HG03442 (cell line): Measurements from ENCODE around the gene LEMD1.
A peak's percentile ranks its signal among the peaks of the same experiment; 100 is the strongest.

Source experiments
- ATAC-seq: cut with Tn5 transposase; IDR thresholded peaks from one replicate; pipeline ENCODE4 v1.9.1; 2021; ENCODE audit warnings: mild to moderate bottlenecking, moderate library complexity; ENCODE audit not compliant: unreplicated experiment

LEMD1 gene

DNA sequence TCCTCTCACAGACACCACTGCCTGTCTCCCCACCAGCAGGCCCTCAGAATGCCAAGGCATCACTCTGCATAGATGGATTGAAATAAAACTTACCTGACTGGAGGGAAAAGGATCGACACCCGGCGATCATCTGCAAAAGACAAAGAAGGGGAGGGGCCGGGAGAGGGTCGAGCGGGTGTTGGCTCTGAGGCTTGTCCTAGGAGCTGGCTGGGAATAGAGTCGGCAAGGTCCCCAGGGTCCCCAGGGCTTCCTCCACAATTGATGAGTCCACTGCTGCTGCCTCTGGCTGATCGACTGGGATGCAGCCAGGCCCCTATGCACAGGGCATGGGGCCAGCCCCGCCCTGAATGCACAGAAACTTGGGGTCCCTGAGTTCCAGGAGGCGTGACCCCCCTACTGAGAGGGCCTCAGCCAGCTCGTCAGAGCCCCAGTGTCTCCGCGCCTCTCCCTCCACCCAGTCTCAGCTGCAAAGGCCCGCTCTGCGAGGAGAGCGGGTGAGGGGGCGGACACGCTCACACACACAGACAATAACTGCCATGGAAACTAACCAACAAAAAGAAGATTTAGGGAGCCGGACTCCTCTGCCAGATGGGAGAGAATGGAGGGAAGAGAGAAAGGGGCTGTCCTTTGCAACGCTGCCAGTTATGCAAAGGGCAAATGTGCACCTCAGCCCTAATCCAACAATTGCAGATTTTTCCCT lies 65.3 kb downstream of the LEMD1 start, which contains the start of gene KLHDC8A:
TSS of gene KLHDC8A (minus strand) at position 483 of the 700 bp plus-strand sequence. CDS start 13,318 bp downstream, outside the sequence.
- ATAC-seq, result no peak

DNA sequence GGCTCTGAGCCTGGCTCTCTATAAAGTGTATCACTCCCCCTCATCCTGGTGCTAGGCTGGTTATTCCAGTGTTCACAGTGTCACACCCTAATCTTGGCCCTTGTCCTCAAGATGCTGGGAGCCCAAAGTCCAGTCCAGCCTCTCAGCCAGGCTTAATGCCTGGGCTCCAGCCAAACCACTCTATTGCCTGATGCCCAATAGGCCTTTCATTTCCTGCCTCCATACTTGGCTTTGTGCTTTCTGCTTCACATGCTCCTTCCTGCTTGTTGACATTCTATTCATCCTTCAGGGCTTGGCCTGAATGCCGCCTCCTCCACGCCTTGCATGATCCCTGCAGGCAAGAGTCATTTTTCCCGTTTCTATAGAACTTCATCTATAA lies 66.8 kb downstream of the LEMD1 start:
- ATAC-seq, result no peak

DNA sequence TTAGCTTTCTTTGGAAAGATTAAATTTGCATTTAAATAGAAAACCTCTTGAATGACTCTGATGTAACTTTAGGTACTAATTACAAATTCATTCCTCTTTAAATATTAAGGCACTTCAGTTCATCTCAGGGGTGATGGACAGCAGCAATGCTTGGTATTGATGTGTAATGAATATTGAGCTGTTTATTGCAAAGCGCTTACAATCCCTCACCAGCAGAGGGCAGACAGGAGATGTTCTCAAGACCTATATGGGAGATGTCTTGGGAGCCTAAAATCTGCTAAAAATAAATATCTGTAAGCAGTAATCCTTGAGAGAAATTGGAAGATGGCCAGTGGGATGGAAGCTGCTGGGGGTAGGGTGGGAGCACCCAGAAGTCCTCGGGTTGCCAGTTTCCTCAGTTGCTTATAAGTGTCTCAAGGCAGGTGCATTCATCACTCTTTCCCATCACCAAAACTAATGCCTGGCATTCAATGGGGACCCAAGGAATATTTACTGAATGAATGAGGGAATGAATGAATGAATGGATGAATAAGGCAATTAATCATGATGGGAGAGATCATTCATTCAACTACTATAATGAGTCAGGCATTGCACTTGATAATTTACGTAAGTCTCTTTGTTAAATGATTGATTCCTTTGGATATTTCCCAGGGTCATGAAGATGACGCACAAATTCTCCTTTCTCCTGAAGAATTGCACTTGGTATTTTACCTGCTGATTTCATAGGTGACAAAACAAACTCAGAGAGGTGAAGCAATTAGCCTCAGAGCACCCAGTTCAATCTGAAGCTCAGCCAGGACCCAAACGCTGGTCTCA lies 67.4 kb downstream of the LEMD1 start:
- ATAC-seq, result no peak

DNA sequence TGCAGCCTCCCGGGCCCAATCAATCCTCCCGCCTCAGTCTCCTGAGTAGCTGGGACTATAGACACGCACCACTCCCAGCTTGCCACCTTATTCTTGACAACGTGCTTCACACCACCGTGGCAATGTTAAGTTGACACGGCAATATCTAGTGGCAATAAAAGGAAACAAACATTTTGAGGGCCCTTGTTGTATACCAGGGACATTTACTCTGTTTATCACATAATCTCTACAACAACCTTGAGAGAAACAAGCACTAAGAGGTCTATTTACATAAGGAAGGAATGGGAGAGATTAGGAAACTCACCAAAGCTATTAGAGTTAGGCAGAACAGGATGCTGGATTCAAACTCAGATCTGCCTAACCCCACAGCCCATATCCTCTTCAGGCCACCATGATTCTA lies 68.2 kb downstream of the LEMD1 start:
- no peak for ATAC-seq

DNA sequence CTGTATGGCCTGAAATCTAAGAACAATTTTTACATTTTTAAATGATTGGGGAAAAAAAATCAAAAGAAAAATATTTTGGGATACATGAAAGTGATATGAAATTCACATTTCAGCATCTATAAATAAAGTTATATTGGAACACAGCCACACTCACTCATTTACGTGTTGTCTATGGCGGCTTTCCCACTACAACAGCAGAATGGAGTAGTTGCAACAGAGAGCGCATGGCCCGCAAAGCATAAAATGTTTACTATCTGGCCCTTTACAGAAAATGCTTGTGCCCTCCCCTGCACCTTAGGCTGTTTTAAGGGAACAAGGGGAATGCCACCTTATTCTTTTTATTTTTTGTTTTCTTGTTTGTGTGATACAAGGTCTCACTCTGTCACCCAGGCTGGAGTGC lies 68.7 kb downstream of the LEMD1 start:
- no peak for ATAC-seq

DNA sequence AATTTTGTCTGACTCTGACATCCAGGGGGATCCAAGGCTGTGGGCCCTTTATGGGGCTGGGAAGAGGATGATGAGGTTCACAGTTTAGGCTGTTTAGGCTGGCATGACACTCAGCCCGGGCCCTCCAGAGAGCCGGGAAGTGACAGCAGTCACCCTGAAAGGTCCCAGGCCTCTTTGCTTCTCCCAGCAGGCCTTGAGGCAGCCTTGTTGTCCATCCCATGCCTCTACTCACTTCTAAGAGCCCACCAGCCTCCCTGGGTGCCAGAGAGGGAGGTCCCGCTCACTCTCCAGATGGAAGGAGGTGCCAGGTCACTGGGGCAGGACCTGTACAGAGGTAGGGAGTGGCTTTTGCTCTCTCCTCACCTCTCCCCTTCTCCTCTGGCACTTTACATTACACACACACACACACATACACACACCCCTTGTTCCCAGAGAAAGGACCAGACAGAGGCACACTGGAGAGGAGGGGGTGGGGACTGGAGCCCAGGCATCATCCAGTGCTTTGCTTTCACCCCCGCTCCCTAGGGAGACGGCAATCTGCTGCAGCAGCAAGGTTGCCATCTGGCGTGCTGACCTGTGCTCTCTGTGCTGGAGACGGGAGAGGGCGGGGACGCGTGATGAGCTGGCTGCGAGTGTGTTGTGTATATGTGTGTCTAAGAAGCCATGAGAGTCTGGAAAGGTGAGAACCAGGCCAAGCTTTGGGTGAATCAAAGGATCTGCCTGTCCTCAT lies 69.7 kb downstream of the LEMD1 start:
- no peak for ATAC-seq

DNA sequence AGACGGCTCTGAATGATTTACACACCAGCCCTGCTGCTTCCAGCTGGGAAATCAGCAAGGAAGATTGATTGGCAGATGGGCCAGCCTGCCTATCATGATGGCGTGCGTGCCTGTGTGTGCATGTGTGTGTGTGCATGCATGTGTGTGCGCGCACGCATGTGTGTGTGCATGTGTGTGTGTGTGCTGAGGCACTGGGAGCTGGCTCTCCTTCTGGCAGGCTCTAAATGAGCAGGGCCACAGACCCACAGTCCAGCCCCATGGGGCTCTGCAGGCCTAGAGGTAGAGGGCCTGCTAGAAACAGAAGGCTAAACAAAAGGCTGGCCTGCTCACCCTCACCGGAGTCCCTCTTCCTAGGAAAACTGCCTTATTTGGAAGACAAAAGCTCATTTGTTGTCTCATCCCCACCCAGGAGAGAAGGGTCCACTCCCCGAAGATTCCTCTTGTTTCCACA lies 71.1 kb downstream of the LEMD1 start:
- no peak for ATAC-seq

DNA sequence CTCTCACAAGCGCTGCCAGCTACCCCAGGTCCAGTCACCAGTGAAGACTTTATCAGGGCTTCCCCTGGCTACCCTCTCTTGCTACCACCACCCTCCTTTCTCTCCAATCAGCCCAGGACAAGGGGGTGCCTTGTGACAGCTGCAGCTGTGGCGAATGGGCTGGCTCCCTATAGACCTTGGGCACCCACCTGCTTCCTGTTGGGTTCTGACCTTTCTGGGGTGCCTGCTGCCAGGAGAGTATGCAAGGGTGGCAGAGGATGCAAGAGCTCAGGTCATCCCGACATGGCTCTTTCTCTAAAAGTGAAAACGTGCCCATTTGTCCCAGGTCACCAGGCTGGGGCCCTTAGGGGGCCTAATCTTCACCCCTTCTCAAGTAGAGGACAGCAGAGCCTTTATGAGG lies 71.7 kb downstream of the LEMD1 start:
- ATAC-seq, result no peak

DNA sequence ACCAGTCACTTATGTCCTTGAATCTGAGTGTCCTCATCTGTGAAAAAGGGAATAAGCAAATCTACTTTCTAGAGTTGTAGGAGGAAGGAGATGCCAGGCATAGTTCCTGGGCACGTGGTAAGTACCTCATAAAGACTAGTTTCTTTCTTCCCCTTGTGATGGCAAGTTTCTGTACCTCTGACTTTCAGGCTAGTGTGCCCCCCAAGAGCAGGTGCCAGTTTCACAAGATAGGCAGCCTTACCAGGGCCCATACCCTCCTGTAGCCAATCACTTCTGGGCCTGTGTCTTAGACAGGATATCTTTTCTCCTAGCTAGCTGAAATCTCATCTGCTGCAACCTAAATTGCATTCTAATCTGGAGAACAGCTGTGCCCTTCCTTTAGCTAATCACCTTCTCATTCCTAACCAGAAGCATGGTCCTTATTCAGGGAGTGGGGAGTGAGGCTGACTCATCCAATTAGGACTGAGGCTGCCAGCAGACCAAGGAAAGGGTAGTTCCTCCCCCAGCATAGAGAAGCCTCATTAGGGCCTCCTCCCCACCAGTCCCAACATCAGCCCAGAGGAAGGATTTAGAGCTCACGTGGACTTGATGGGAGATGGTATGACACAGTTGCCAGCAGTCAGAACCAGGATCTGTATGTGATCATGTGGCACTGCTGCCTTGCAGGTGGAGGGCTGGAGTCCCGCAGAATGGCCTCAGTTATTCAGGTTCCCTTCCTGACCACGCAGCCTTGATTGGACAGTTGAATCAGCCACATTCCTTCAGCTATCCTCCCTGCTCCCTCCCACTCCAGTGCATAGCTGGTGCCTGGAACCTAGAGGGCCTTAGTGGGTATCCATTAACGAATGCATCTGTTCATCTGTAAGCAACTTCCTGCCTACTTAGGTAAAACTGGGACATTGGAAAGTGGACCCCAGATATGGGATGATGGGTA lies 73.0 kb downstream of the LEMD1 start:
- no peak for ATAC-seq

DNA sequence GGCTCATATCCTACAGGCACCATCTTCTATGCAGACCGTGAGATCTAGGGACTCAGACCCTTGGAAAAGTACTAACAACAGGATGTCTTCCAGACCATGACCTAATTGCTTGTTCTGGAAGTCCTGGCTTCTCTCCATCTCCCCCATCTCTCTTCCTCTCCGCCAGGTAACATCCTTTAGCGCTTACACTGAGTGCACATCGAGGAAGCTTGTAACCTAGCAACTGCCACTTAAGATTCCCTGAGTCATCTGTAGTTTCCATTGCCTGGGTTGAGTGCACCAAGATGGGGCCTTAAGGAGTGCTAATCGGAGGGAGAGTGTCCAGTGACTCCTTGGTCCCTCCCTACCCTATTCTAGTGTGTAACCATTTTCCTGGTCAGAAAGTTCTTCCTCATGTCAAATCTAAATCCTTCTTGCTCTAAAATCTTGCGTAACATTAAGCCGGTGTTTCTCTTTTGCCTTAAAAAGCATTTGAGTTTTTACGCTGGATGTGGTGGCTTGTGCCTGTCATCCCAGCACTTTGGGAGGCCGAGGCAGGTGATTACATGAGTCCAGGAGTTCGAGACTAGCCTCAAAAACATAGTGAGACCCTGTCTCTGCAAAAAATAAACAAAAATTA lies 74.8 kb downstream of the LEMD1 start:
- no peak for ATAC-seq

DNA sequence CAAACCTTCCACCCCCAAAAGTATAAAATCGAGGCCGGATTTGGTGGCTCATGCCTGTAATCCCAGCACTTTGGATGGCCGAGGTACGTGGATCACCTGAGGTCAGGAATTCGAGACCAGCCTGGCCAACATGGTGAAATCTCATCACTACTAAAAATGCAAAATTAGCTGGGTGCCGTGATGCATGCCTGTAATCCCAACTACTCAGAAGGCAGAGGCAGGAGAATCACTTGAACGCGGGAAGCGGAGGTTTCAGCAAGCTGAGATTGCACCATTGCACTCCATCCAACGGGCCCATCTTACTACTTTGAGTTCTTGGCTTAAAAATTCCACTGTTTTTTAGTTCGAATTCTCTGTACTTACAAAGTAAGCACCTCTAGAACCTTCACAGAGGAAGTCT lies 76.1 kb downstream of the LEMD1 start:
- ATAC-seq, result no peak

DNA sequence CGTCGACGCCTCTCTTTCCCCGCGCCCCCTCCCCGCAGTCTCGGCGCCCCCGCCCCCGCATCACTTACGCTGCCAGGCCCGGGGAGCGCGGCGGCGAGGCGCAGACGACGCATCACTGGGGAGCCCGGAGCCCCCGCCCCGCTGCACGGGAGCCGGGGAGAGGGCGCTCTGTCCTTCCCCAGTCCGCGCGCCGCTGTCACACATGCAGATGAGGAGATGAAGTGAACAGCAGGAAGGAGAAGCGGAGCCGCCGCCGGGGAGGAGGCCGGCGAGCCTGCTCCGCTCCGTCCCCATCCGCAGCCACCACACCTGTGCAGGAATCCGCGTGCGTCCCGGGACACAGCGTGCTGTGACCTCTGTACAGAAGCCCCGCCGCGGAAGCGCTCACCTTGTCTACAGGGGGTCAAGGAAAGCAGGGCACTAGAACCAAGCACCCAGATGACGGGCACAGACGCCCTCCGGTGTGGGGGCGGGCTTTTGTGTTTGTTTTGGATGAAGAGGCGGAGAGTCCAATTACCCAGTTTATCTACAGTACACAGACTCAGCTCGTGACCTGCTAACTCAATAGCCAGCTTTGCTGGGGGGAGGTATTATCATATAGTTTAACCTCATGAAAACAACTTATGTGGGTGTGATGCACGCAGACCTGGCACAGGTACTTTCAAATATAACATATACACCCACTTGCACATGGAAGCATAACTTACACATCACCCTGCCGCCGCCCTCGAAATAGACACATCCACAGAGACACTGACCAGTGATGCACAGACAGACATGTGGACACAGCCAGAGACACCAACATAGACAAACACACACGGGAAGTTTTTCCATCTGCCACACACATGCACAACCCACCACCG lies 77.6 kb downstream of the LEMD1 start:
- no peak for ATAC-seq

DNA sequence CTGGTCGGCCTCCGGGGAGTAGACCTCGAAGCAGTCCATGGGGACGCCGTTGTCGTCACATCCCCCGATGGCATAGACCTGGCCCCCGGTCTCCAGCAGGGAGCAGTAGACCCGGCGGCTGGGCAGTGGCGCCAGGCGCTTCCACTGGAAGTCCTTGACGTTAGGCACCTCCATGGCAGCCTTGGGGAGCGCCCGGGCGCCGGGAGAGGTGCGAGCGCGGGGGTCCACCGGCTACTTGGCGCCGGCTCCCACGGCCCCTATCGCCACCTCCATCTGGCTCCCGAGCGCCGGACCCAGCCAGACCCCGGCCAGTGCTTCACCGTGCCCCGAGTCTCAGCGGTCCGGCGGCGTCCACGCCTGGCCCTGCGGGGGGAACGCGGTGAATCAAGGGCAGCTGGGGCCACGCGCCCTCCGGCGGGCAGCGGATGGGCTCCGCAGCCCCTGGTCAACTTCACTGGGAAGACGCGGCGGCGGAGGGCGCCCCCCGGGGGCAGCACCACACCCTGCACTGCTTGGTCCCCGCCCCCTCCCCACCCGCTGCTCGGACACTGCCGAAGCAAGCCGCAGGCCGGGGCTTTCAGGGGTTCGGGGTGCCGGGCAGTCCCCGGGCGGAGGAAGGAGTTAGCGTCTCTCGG lies 78.3 kb downstream of the LEMD1 start:
- no peak for ATAC-seq

DNA sequence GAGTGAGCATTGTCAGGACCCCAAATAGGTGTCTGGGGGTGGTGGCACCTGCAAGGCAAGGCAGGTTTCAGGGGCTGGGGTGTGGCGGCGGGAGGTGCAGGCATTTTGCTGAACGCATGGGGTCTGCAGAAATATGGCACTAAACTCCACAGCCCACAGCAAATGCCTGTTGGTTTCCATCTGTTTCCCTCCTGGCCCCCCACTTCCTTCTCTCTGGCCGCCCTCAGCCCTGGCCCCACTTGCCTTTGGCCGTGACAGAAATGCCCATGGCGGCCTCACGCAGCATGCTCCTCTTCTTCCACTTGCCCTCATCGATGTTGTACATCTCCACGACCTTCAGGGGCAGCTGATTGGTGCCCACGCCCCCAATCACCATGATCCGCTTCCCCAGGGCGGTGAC lies 78.9 kb downstream of the LEMD1 start:
- ATAC-seq, result no peak

DNA sequence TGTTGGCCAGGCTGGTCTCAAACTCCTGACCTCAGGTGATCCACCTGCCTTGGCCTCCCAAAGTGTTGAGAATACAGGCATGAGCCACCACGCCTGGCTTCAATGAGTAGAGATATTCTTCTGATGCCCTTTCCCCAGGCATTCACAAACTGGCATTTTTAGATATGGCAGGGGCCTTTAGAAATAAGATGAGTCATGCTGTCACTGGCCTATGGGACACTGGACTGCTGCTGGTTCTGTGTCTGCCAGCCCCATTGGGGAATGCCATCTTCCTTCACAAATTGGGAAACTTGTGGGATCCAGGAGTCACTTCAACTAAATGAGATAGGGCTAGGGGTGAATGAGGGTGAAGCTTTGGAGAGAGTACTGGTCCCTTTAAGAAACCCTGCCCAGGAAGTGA lies 81.2 kb downstream of the LEMD1 start:
- ATAC-seq, result no peak

DNA sequence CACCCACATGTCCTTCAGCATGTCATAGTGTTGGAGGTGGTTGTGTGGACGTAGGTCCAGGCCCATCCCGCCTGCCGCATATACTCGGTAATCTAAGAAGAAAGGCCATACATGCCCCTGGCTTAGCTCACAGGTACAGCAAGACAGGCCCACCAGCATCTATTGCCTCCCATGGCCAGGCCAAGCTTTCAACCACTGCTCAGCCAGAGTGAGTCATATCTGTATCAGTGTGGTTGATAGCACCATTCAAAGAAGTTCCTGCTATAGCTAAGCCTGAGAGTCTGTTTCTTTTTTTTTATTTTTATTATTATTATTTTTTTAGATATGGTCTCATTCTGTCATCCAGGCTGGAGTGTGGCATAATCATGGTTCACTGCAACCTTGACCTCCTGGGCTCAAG lies 82.1 kb downstream of the LEMD1 start:
- peak; percentile 67 for ATAC-seq

DNA sequence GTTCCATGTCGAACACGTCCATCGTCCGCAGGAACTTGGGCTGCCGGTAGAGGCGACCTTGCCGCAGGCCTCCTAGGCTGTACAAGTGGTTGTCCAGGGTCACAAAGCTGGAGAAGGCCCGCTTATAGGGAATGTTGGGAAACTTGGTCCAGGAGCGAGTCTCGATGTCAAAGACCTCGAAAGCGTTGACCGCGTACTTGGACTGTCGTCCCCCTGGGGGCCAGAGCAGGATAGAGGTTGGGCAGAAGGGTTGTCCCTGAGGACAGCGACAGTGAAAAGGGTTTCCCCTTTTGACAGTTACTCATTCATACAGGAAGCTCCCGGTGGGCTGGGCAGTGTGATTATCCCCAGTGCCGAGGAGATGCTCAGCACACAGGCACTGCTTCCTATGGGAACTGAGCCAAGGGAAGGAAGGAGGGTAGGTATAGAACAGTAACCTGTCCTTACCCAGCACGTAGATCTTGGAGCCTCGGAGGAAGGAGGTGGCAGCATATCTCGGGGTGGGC lies 82.6 kb downstream of the LEMD1 start:
- ATAC-seq, result no peak

DNA sequence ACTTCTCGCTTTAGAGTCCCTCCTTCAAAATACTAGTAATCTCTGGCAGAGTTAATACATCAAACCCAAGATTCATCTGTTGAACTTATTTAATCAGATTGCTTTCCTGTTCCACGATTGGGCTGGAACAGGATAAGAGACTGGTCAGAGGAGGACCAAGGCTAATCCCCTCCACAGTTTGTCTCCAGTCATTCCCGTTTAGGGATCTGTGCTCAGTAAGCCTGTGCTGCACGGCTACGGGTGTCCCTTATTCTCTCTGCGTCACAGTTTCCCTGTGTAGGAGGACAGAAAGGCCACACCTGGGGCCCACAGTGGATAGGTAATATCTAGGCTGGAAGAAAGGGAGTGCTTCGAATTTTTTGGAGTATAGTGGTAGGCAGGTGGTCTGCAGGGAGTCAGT lies 83.8 kb downstream of the LEMD1 start:
- ATAC-seq, result no peak

DNA sequence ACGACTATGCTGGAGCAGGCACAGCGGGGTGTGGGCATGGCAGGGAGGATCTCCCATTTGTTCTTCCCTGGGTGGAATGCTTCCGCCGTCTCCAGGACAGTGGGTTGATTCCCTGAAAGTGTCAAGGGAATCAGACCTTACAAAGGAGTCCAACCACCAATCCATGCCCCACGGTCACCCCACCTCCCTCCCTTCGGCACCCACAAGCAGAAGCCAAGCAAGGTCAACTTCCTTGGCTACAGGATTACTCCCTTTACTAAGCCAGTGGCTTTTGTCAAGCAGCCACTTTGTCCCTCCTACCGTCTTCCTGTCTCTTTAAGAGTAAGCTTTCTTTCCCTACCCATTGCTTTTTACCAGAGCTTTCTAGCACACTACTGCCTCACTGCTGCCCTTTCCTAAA lies 84.4 kb downstream of the LEMD1 start:
- no peak for ATAC-seq
